GM12873 (cell line): ENCODE results near the gene M1AP.

Source experiments
- CTCF ChIP-seq: IDR thresholded peaks from 2 replicates; pipeline ENCODE4 v1.5.1; 2012; ENCODE audit warnings: low read depth, mild to moderate bottlenecking, moderate library complexity, low read length, control low read depth; ENCODE audit not compliant: insufficient read depth; ENCODE audit errors: missing control alignments

Gene M1AP

GRCh38 chr2:74582184-74582583 is 65.9 kb downstream of the M1AP start:
- TF ChIP-seq CTCF: no peak

- TF ChIP-seq CTCF: no peak
Measured at GRCh38 chr2:74581463-74581862, 66.7 kb downstream of the M1AP start.

GRCh38 chr2:74578408-74578807 is 69.7 kb downstream of the M1AP start:
- no peak for TF ChIP-seq CTCF

- no peak for TF ChIP-seq CTCF
Measured at GRCh38 chr2:74577448-74577847, 70.7 kb downstream of the M1AP start.

GRCh38 chr2:74576863-74577229 is 71.3 kb downstream of the M1AP start:
- TF ChIP-seq CTCF: no peak

- no peak for TF ChIP-seq CTCF
Measured at GRCh38 chr2:74576211-74576862, 71.8 kb downstream of the M1AP start.

- TF ChIP-seq CTCF: no peak
Measured at GRCh38 chr2:74575320-74575719, 72.8 kb downstream of the M1AP start.
